KBM-7 (cell line): ENCODE results near the gene AGK.
A peak's percentile ranks its signal among the peaks of the same experiment; 100 is the strongest.
"Not testable (repeated sequence)": the region's sequence is repeated elsewhere in the genome, so short reads cannot be mapped to it uniquely, and the experiment has no call there.

Experiments used
- DNase-seq: peaks from one replicate; pipeline ENCODE4 v3.0.0-alpha.2; 2015
- in situ Hi-C: fragments of 300-500 bp; cut with MboI; formaldehyde crosslinking; loops from 2 replicates; pipeline ENCODE4 v1.14.3; 2020; ENCODE audit warnings: low sequenced_read_pairs, low pct_unique_long_range_greater_than_20kb, mixed read lengths

Gene AGK

GRCh38 chr7:141631525-141631924 lies 80.3 kb downstream of the AGK start:
- in situ Hi-C loops = no loop called here
- DNase-seq = no peak

- in situ Hi-C loops = no loop called here
- no peak for DNase-seq
Observed at GRCh38 chr7:141634065-141634464, 82.9 kb downstream of the AGK start.

- DNase-seq = no peak
- in situ Hi-C loops = no loop called here
Observed at GRCh38 chr7:141636053-141636452, 84.8 kb downstream of the AGK start.

- no peak for DNase-seq
- in situ Hi-C loops = no loop called here
Observed at GRCh38 chr7:141640239-141640840, 89.1 kb downstream of the AGK start.

- in situ Hi-C loops = no loop called here
- no peak for DNase-seq
Observed at GRCh38 chr7:141641876-141642275, 90.7 kb downstream of the AGK start.

GRCh38 chr7:141645188-141645587 lies 94.0 kb downstream of the AGK start:
- DNase-seq = no peak
- in situ Hi-C loops = no loop called here

- DNase-seq = no peak
- in situ Hi-C loops = no loop called here
Observed at GRCh38 chr7:141646826-141647480, 95.7 kb downstream of the AGK start.

GRCh38 chr7:141647701-141648100 lies 96.5 kb downstream of the AGK start:
- in situ Hi-C loops, DNase-seq: not testable (repeated sequence)

- no peak for DNase-seq
- in situ Hi-C loops = no loop called here
Observed at GRCh38 chr7:141648276-141649114, 97.3 kb downstream of the AGK start.

GRCh38 chr7:141649137-141649864 lies 98.1 kb downstream of the AGK start:
- in situ Hi-C loops = no loop called here
- no peak for DNase-seq

- in situ Hi-C loops = no loop called here
Observed at GRCh38 chr7:141649865-141650634, 98.8 kb downstream of the AGK start.

GRCh38 chr7:141651417-141651816 lies 100.2 kb downstream of the AGK start:
- DNase-seq = no peak
- in situ Hi-C loops = no loop called here

More at GRCh38 chr7:141649865-141650634, 98.8 kb downstream of the AGK start:
- DNase-seq = peak; percentile 58

- DNase-seq = no peak
- in situ Hi-C loops = no loop called here
Observed at GRCh38 chr7:141652691-141653090, 101.5 kb downstream of the AGK start.

GRCh38 chr7:141654551-141654950 lies 103.3 kb downstream of the AGK start:
- in situ Hi-C loops = no loop called here
- peak; percentile 88 for DNase-seq

GRCh38 chr7:141659501-141659900 lies 108.3 kb downstream of the AGK start:
- in situ Hi-C loops = no loop called here

GRCh38 chr7:141660259-141660658 lies 109.0 kb downstream of the AGK start:
- peak; percentile 80 for DNase-seq
- in situ Hi-C loops = no loop called here

More at GRCh38 chr7:141659501-141659900, 108.3 kb downstream of the AGK start:
- DNase-seq = no peak

GRCh38 chr7:141663081-141663849 lies 112.1 kb downstream of the AGK start:
- DNase-seq = peak; percentile 53
- in situ Hi-C loops = no loop called here

GRCh38 chr7:141664450-141664849 lies 113.2 kb downstream of the AGK start:
- in situ Hi-C loops = no loop called here

More at GRCh38 chr7:141664450-141664849, 113.2 kb downstream of the AGK start:
- DNase-seq = no peak
